NCI-H510A (cell line): ENCODE results near the gene ZNF503.

Experiments used
- DNase-seq: peaks from one replicate; lab custom pipeline; 2025; lab: John Stamatoyannopoulos, UW

Gene ZNF503

GRCh38 chr10:75401569-75402485 is at the start of gene ZNF503:
Gene ZNF503 (minus strand): TSS chr10:75401764. CDS start chr10:75401419, 345 bp downstream.
- peak; percentile 97 for DNase-seq

GRCh38 chr10:75450644-75451640 is 49.4 kb upstream of the ZNF503 start:
- DNase-seq, result no peak

GRCh38 chr10:75450075-75450445 is 48.5 kb upstream of the ZNF503 start:
- no peak for DNase-seq

- no peak for DNase-seq
Observed at GRCh38 chr10:75449382-75450074, 48.0 kb upstream of the ZNF503 start.

- DNase-seq, result no peak
Observed at GRCh38 chr10:75448166-75448565, 46.6 kb upstream of the ZNF503 start.

- DNase-seq, result no peak
Observed at GRCh38 chr10:75446508-75446907, 44.9 kb upstream of the ZNF503 start.

- DNase-seq, result no peak
Observed at GRCh38 chr10:75444781-75445386, 43.3 kb upstream of the ZNF503 start.

GRCh38 chr10:75443362-75443761 is 41.8 kb upstream of the ZNF503 start:
- no peak for DNase-seq

GRCh38 chr10:75441682-75442081 is 40.1 kb upstream of the ZNF503 start:
- no peak for DNase-seq

GRCh38 chr10:75441196-75441595 is 39.6 kb upstream of the ZNF503 start:
- no peak for DNase-seq

GRCh38 chr10:75440271-75440793 is 38.8 kb upstream of the ZNF503 start:
- DNase-seq, result no peak

- no peak for DNase-seq
Observed at GRCh38 chr10:75439811-75440210, 38.2 kb upstream of the ZNF503 start.

- DNase-seq, result no peak
Observed at GRCh38 chr10:75438275-75438674, 36.7 kb upstream of the ZNF503 start.

GRCh38 chr10:75437693-75438092 is 36.1 kb upstream of the ZNF503 start:
- DNase-seq, result no peak

- no peak for DNase-seq
Observed at GRCh38 chr10:75436896-75437295, 35.3 kb upstream of the ZNF503 start.

GRCh38 chr10:75435291-75435690 is 33.7 kb upstream of the ZNF503 start:
- DNase-seq, result no peak

GRCh38 chr10:75434291-75434690 is 32.7 kb upstream of the ZNF503 start:
- no peak for DNase-seq

GRCh38 chr10:75433216-75433615 is 31.7 kb upstream of the ZNF503 start:
- DNase-seq, result no peak

GRCh38 chr10:75432763-75433162 is 31.2 kb upstream of the ZNF503 start:
- DNase-seq, result no peak

GRCh38 chr10:75432176-75432575 is 30.6 kb upstream of the ZNF503 start:
- no peak for DNase-seq
